PFSK-1 (cell line): ENCODE measurements around the gene N4BP2.

Experiments used
- FOXP2 ChIP-seq: optimal IDR thresholded peaks from 2 replicates; pipeline ENCODE3; 2011; ENCODE audit warnings: borderline replicate concordance, control low read depth, inconsistent platforms; ENCODE audit not compliant: insufficient read depth; ENCODE audit errors: extremely low read length, extremely low read depth
- POLR2AphosphoS5 ChIP-seq: IDR thresholded peaks from 2 replicates; pipeline ENCODE4 v1.6.1; 2012; ENCODE audit warnings: low read depth, mild to moderate bottlenecking, control low read depth, low read length, moderate library complexity
- SIN3A ChIP-seq: IDR thresholded peaks from 2 replicates; pipeline ENCODE4 v1.6.1; 2012; ENCODE audit warnings: mild to moderate bottlenecking, low read length, moderate library complexity, borderline replicate concordance; ENCODE audit not compliant: insufficient read depth
- TAF1 ChIP-seq: IDR thresholded peaks from 2 replicates; pipeline ENCODE4 v1.6.1; 2012; ENCODE audit warnings: low read length, control low read depth, borderline replicate concordance; ENCODE audit not compliant: insufficient read depth
- TF ChIP-seq, protein P1 (sequence below), 2 experiments: IDR thresholded peaks; 2 replicates each; pipeline versions ENCODE4 v1.6.1 to v1.8.0; 2011 to 2012; ENCODE audit warnings: low read depth in 2 of 2, low read length in 2 of 2, control low read depth in 1 of 2, inconsistent platforms in 1 of 2, mild to moderate bottlenecking in 1 of 2, moderate library complexity in 1 of 2; ENCODE audit not compliant: insufficient read depth in 1 of 2

N4BP2 gene

DNA sequence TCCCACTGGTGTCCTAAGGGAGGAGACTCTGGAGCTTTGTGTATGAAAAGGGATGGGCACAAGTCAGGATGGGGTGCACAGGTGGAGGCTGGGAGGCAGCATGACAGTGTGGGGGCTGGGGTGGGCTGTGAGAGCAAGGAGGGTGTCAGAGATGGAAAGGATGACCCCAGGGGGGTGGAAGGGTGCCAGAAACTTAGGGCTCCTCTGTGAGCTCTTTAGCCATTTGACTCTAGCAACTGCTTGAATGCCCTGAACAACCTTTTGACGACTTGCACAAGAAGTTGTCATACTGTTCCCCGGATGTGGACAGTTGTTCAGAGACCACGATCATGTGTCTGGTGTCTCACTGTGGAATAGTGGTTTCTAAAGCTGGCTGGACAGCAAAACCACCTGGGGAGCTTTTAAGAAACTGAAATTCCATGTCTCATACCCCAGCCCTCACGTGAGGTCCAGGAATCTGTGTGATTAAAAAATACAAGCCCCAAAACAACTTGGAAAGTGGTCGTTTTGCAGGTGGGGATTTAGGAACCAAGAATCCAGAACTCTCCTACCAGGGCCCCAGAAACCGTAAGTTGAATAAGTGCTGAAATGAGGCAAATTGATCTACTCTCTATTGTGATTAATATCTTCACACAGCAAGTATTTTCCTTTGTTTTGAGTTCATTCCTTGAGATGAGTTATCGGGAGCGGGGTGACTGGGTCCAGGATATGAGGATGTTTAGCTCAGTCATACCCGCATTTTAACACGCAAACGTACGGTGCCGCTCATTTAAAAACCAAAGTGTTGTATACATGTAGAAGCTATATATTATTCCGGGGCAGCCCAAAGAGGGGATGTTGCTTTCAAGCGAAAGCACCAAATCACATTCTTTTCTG, 143.6 kb downstream of the N4BP2 start:
- TF ChIP-seq FOXP2, result no peak
- no peak for TF ChIP-seq SIN3A
- no peak for TF ChIP-seq POLR2AphosphoS5
- TF ChIP-seq, protein P1, sequence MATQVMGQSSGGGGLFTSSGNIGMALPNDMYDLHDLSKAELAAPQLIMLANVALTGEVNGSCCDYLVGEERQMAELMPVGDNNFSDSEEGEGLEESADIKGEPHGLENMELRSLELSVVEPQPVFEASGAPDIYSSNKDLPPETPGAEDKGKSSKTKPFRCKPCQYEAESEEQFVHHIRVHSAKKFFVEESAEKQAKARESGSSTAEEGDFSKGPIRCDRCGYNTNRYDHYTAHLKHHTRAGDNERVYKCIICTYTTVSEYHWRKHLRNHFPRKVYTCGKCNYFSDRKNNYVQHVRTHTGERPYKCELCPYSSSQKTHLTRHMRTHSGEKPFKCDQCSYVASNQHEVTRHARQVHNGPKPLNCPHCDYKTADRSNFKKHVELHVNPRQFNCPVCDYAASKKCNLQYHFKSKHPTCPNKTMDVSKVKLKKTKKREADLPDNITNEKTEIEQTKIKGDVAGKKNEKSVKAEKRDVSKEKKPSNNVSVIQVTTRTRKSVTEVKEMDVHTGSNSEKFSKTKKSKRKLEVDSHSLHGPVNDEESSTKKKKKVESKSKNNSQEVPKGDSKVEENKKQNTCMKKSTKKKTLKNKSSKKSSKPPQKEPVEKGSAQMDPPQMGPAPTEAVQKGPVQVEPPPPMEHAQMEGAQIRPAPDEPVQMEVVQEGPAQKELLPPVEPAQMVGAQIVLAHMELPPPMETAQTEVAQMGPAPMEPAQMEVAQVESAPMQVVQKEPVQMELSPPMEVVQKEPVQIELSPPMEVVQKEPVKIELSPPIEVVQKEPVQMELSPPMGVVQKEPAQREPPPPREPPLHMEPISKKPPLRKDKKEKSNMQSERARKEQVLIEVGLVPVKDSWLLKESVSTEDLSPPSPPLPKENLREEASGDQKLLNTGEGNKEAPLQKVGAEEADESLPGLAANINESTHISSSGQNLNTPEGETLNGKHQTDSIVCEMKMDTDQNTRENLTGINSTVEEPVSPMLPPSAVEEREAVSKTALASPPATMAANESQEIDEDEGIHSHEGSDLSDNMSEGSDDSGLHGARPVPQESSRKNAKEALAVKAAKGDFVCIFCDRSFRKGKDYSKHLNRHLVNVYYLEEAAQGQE (IDR thresholded peaks at IDR 0.05; ENCODE audit: insufficient read depth in 1 of 2, low read depth in 2 of 2, low read length in 2 of 2), result no peak
- no peak for TF ChIP-seq TAF1

DNA sequence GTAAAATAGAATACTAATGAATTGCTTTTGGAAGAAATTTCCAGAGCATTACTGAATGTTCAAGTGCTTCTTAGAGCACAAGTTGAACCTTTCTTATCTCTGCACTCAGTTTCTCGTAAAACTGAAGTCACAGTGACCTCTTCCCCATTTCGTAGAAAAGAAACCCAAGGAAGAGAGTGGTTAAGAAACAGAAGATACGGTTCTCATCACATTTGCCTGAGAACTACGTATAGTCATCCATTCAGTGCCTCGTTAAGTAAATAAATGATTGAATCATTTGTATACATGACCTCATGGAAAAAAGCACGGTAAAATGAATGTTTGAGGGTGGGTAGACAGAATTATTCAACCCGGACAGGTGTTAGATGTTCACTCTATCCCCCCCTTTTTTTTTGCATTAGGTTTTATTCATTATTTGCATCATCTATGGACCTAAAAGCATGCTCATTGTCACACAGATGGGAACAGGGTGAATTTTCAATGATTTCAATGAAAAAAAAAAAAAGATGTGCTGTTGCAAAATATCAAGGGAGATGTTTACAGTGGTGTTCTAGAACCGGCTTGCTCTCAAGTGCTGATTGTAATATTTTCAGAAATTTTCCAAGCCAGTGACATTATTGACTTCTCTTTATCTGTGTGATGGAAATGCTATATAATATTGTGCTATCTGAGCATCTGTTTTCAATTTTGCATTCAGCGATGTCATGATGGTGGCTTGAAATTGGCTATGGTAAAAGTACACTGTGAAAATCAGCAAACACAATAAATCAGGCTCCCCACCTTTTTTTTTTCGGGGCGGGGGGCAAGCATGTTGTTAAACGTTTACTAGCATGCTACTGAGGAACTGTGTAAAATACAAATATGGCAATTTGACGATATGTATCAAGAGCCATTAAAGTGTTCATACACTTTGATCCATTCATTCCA, 144.5 kb downstream of the N4BP2 start:
- TF ChIP-seq TAF1 (no peak), POLR2AphosphoS5 (no peak), SIN3A (no peak), FOXP2 (no peak)
- TF ChIP-seq, protein P1 (IDR thresholded peaks at IDR 0.05; ENCODE audit: insufficient read depth in 1 of 2, low read depth in 2 of 2, low read length in 2 of 2), result no peak

DNA sequence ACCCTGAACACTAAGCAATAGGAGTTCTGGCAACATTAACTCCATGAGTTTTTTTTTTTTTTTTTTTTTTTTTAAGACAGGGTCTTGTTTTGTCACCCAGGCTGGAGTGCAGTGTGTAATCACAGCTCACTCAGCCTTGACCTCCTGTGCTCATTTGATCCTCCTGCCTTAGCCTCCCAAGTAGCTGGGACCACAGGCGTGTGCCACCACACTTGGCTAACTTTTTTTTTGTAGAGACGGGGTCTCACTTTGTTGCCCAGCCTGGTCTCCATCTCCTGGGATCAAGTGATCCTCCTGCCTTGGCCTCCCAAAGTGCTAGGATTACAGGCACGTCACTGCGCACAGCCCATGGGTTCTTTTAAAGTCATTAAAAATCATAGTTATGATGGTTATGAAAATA, 145.2 kb downstream of the N4BP2 start:
- TF ChIP-seq, protein P1 (IDR thresholded peaks at IDR 0.05; ENCODE audit: insufficient read depth in 1 of 2, low read depth in 2 of 2, low read length in 2 of 2), result no peak
- TF ChIP-seq POLR2AphosphoS5 (no peak), SIN3A (no peak), FOXP2 (no peak), TAF1 (no peak)

DNA sequence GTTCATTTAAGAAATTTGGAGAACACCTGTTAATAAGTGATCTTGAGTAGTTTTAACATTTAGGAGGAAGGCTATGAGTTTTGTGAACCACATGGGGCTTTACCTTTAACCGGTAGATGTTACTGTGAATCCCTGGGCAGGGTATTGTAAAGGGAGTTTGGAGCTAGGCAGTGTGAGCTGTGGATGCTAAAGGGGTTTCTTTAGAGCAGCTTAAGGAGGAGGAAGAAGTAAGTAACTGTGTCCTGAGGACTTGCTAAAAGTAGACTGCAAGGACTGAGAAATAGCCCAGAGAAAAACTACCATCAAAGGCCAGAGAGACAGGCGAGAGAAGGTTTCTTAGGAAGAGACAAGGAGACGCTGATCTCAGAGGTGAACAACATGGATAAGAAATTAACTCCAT, 145.8 kb downstream of the N4BP2 start:
- TF ChIP-seq FOXP2 (no peak), POLR2AphosphoS5 (no peak), TAF1 (no peak), SIN3A (no peak)
- TF ChIP-seq, protein P1 (IDR thresholded peaks at IDR 0.05; ENCODE audit: insufficient read depth in 1 of 2, low read depth in 2 of 2, low read length in 2 of 2), result no peak
